Stimulated activated CD4-positive, alpha-beta T cell treated with anti-CD3 and anti-CD28 coated beads, Interleukin-2, amount 100 ng/mL, for 24 hours (primary cell): ENCODE data around the gene MSI2.

Source experiments
- DNase-seq, 2 donors: peaks; one replicate each; pipeline ENCODE4 v3.0.0-alpha.2; 2020

Gene MSI2

DNA sequence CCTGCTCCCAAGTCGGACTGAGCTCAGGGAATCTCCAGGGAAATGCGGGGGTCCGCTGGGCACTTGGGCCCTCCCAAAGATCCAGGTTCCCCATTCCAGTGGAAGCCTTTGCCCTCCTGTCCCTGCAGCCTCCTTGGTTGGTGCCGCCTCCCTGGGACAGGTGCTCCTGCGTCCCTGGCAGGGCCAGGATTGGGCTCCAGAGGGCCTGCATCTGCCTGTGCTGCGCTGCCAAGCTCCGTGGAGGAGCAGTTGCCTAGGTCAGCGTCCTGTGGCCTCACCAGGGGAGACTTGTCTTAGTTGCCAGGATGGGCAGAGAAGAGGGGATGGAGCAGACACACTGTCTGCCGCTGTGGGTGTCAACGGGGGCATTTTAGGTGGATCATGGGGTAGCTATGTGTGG is 67.1 kb downstream of the MSI2 start:
- no peak for DNase-seq

DNA sequence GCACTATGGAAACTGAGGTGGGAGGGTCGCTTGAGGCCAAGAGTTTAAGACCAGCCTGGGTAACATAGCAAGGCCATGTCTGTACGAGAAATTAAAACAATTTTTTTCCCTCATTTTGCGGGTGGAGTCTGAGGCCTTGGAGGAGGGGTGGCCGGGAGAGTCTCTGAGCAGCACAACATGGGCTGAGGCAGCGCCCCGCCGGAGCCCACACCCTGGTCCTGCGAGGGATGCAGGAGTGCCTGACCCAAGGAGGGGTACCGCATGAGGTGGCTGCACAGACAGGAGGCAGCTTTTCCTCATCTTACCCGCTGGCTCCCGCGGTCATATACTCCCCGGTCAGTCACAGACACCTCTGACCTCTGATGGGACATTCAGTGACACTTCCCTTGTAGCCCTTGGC is 67.7 kb downstream of the MSI2 start:
- DNase-seq: no peak

DNA sequence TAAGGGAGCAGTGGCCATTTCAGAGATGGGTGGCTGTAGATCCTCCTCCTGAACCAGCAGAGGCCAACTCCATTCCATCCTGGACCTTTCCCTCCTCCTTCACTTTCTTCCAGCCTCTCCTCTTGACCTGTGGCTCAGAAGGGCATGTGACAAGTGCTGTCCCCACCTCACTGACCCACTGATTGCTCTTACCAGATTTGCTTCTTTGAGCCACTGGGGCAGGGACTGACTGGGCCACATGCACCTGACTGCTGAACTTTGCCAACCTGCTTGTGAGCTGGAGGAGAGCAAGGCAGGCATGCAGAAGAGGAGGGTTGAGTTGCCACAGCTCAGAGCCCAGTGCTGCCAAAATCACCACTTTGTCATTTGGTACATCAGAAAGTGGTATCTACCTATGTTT is 68.3 kb downstream of the MSI2 start:
- no peak for DNase-seq

DNA sequence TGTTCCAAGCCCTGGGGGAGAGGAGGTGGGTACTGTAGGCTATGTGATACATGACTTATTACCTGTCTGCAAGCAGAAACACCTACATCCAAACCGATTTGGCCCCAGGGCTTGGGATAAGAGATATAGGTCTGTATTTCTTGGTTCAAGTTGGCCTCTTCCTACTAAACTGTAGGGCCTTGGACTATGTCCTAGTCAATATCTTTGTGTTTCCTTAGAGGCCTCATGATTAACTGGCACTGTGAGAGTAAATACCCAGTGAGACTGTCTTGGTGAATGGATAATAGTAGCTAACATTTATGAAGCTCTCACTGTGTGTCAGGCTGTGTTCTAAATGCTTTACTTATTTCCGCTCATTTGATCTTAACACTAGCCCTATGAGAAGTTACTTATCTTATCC is 70.0 kb downstream of the MSI2 start:
- DNase-seq: no peak

DNA sequence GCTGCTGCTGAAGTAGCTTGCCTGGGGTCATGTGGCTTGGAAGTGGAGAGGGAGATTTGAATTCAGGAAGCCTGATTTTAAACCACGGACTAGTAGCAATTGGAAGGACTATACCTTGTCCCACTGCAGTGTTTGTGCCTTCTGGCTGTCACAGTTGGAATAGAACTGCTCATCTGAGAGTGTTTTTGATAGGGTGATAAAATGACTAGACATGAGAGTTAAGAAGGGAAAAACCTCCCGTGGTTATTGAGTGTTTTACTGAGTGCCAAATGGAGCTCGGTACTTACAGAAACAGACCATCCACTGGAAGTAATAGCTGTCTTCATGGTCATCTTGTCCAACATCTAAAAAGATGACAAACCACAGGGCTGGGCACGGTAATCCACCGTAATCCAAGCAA is 70.4 kb downstream of the MSI2 start:
- DNase-seq: no peak

DNA sequence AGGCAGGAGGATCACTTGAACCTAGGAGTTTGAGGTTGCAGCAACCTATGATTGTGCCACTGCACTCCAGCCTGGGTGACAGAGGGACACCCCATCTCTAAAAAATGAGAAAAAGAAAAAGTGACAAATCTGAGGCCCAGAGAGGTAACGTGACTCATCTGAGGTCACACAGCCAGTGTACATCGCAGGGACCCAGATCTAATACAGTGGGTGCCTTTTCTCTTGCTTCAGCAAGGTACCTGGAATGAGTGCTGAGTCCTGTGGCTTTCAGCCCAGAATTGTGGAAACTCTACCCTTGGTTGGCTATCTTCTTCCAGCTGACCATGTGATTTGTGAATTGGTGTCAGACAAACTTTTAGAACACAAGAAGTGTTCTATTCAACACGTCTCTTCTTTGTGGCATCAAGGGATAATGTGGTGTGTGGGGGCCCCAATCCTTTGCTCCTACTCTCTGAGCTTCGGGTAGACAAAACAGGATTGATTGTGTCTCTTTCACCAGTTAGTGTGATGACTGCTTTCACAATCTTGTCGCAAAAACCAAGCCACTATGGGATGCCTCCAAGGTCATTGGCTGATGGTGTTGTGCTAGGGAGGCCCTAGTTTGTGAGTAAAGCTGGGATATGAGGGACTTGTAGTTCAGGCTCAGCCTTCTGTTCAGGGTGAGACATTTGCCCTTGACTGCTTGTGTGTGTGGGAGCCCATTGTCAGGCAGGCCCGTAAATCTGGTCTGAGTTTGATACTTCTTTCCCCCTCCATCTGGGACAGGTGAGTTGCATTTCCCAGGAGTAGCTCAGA is 71.0 kb downstream of the MSI2 start:
- no peak for DNase-seq

DNA sequence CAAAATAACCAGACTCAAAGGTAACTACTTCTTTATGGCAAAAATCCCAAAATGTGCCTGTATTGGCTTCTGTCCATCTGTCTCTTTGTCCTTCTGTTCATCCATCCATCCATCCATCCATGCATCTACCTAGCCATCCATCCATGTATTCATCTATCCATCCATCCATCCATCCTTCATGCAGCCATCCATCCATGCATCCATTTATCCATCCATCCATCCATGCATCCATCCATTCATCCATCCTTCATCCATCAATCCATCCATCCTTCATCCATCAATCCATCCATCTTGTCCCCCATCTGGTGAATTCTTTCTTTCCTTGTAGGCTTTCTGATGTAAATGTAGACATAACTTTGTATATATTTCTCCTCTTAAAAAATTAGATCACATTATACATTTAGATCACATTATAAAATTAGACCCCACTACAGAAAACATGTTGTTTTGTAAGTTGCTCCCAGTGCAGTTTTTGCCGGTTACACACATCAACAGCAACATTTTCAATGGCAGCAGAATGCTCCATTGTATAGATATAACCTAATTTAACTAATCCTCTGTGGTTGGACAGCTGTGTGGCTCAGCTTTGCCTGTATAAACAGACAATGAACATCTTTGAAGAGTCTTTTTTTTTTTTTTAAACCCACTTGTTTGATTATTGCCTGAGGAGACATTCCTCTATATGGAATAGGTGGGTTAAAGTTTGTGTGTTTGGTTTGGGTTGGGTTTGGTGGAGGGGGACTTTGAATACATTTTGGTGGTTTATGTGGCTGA is 72.0 kb downstream of the MSI2 start:
- DNase-seq: no peak

DNA sequence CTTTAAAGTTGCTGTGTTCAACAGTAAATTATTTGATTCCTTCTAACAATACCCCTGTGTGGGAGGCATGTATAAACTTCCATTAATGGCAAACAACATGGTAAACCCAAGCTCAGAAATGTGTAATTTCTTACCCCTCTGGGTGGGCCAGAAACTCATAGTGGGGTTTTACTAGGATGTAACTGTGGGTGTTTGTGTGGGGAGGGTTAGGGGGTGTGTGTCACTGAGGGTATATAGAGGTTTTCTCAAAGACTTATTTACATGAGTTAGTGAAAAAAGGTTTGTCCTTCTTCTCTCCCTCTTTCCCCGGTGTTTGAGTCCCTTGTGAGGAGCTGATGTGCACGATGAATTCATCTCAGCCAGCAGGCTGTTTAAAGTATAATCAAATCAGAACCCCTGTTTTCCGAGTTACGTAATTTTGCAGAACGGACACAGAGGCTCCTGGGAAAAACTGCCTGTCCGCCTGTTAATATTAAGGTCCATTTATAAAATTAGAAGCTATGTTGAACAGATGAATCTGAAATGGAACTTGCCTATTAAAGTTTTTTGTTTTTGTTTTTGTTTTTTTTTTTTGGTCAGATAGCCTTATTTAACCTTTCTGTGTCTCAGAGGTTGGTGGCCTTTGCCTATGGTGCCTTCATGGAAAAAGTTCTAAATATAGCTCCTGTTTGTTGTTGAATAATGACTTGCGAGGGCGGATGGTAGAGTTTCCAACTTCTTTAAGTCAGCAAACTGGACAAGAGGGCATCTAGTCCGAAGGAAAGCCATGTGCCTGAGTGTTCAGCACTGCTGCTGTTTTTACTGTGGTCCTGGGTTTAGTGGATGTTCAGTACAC is 73.3 kb downstream of the MSI2 start:
- no peak for DNase-seq

DNA sequence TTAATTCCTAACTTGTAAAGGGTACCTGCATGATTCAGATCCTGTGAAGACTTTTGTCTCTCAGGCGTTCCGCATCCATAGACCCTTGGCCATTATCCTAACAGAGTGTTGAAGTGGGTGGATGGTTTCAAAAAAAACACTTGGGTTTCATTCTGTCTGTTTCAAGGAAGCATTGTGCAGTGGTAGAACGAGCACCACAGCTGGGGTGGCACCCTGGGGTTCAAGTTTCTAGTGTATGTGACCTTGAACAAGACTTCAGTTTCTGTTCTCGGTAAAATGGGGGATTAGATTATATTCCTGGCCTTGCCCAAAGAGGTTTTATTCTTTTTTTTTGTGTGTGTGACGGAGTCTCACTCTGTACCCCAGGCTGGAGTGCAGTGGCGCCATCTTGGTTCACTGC is 74.3 kb downstream of the MSI2 start:
- DNase-seq: no peak

DNA sequence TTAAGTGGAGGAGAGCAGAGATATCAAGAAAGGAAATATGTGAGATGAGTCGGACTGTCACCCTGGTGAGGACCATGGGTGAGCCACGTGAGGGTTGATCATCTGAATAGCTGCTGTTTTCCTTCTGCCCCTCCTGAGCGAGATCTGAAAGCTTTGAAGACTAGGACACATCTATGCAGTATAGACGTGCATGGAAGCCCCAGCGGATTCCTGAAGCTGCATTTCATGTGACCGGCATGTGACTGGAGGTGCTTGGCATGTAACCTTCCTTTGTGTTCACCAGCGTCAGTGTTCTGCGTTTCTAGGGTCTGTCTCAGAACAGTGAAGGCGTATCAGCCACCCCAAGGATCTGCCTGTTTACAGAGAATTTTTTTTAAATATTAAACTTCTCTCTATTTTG is 75.1 kb downstream of the MSI2 start:
- no peak for DNase-seq

DNA sequence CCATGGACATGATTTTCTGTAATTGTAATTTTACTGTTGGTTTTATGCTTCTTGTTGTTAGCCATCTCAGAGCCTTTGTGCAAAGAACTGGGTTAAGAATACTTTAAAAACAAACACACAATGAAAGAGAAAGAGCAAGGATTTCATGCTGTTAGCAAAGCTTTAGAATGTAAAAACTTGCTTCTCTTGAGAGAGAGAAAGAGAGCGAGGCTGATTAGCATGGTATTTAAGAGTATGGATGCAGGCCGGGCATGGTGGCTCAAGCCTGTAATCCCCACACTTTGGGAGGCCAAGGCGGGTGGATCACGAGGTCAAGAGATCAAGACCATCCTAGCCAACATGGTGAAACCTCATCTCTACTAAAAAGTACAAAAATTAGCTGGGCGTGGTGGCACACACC is 76.2 kb downstream of the MSI2 start:
- no peak for DNase-seq

DNA sequence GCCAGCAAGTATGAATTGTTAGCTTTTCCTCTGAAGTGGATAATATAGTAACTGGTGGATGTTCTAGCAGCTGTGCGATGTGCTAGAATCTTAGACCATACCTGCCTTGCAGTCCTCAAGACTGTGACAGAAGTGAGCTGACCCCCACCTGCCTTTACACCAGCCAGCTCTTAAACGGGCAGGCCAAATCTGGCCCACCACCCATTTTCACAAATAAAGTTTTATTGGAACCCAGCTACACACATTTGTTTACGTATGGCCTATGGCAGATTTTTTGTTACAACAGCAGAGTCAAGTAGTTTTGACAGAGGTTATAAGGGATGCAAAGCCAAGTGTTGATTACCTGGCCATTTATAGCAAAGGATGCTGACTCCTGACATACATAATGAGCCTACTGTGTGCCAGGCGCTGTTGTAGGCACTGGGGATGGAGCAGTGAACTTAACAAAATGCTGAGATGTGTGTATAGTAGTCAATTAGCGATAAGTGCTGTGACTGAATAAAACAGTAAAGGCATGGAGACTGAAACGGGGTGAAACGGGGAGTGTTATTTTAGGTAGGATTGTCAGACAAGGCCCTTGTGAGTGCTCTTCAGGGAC is 79.0 kb downstream of the MSI2 start:
- DNase-seq: no peak

DNA sequence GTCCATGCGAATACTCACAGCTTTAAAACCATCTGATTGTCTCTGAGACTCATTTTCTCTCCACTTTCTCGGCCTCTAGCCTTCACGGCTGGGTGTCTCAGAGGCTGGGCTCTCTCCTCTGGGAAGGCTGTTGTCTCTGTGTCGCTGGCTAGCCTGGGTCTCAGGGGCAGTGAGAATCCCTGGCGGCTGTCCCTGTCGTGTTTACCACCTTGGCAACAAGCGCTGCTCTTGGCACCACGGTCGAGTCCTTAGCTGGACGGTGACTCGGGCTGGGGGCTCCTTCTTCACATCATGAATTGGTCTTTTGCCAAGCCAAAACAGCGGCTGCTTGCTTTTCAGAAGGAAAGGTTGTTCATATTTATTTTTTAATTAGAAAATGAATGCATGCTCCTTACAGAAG is 81.1 kb downstream of the MSI2 start:
- no peak for DNase-seq

DNA sequence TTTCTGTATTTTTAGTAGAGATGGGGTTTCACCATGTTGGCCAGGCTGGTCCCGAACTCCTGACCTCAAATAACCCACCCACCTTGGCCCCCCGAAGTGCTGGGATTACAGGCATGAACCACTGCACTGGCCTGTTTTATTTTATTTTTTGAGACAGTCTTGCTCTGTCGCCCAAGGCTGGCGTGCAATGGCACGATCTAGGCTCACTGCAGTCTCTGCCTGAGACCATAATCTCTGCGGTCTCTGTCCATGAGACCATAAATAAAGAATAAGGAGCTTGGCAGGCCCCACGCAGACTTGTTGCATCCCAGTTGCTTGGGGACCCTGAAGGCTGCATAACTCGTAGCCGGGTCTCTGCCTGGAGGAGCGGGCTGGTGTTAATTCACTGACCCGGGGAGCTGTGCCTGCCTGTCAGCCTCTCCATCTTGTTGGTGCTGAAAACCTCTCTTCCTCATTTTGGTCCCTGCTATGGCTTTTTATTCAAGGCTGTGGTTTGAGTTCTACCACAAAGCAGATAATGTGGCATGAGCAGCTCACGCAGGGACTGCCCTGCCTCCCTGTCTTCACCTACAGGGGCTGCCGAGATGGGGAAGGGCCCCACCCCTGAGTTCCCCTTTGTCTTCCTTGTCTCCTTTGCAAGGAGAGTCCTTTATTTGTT is 82.1 kb downstream of the MSI2 start:
- no peak for DNase-seq

DNA sequence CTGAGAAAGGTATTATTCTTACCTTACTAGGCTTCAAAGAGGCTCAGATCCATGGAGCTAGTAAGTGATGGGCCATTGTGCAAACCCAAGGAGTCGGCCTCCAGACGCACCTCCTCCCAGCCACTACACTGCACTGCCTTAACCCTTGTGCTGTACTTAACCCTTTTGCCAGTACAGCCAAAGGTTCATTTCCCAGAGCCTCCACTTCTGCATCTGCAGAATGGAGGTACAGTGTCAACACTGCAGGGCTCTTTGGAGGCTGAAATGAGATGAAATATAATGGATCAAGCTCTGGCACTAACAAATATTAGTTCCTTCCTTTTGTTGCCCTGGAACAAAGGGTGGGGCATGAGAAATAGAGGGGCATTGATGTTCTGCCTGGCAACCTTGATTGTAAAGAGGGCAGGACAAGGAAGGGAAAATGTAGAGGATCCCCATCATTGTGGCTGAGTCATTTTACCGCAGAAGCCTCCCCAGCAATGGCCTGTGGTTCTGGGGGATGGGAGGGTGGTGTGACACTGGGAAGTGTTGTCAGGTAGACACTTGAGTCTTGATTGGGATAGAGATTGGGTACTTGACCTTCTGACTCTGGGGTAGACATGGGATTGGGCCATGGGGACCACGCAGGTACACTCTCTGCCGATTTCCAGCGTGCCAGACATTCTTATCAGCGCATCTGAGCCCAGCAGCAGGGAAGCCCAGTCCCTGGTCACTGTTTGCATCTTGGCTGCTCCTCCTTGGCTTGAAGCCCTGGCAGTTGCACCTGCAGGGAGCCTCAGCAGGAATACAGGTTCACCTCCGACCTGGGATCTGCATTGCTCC is 84.0 kb downstream of the MSI2 start:
- DNase-seq: no peak

DNA sequence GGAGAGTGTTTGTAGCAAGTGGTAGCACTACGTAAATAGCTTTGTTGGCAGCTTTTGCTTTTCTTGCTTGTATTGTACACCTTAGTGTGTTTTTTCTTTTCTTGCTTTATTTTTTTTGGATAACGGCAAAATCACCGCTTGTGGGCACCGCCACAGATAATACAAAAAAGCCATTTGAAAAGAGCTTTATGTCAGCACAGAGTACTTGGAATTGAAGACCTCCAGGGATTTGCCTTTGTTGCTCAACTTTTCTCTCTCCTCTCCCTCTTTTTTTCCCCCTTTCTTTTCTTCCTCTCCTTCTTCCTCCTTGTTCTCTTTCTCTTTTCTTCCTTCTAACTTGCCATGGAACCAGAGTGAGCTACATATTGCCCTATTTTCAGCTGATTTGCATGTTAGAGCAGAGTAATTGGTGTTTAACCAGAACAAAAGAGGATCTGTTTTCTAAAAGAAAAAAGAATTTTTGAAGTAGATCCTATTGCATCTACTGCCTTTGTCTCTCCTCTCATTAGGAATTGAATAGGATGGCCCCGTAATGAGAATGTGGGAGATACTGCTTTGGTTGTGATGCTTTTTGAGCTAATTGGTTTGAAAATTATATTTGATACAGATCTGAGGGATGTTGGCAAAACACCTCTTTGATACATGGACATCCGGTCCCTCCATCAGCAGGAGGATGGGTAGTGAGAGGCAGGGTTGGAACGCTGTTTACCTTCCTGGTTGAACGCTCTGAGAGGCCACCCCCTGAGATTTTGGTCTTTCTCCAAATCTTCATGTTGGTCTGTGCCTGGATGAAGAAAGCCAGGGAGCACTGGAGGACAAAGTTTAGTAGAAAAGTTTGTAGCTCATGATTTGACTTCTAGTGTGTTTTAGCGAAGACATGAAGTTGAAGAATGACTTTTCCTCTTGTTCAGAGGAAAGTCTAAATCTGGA is 85.6 kb downstream of the MSI2 start:
- no peak for DNase-seq

DNA sequence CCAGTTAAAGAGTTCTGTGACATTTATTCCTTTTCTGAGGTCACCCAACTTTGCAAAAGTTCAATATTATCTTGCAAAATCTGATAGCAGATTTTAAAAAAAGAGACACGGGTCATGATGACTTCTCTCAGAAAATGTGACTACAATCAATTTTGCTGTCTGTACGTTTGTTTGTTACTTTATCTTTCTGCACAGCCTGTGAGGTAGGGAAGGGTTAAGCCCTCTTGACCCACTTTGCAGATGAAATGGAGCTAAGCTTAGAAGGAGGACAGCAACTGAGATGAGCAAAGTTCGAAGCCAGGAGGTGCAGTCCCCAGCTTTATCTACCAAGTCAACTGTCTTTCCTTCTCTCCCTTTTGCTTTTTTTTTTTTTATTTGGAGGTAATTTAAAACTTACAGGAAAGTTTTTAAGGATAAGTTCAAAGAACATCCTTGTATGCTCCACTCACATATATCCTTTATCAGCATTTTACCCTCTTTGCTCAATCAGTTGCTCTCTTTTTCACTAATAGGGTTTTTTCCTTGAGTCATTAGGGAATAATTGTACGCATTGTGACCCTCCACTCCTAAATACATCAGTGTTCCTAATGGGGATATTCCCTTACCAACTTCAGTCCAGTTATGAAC is 86.8 kb downstream of the MSI2 start:
- no peak for DNase-seq

DNA sequence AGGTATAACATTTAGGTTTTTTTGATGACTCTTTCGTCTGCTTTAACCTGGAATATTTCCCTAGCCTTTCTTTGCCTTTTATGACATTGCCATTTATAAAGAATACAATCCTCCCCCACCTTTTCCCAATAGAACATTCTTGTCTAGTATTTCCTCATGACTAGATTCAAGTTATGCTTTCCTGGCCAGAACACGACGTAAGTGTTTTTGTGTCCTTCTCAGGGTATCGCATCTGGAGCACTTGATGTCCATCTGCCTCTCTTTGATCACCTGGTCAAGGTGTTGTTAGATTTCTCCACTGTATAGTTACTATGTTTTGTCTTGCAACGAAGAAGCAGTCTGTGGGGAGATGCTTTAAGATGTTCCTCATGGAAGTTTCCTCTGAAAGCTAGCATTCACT is 87.4 kb downstream of the MSI2 start:
- DNase-seq: no peak

DNA sequence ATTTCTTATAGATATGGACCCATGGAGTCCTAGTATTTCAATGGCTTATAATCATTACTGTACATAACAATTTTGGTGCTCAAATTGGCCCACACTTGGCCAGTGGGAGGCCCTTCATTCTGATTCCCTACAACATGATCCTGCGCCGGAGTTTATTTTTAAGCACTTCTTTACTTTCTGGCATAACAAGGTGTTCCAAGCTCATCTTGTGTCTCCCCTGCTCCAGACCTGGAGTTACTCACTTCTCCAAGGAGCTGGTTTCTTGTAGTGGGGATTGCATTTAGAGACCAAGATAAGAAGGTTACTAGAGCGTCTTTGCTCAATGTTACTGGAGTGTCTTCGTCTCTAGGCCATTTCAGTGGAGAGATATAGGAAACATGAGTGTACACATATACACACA is 87.9 kb downstream of the MSI2 start:
- no peak for DNase-seq
